Uterus (tissue), 2 donors: Measurements from ENCODE around the gene RELT.

ENCODE experiments used
- POLR2A ChIP-seq, 2 donors: fragments of 450-650 bp; IDR thresholded peaks; one replicate each; pipeline ENCODE4 v1.6.1; 2016; ENCODE audit warnings: antibody characterized with exemption in 2 of 2, mild to moderate bottlenecking in 1 of 2, moderate library complexity in 1 of 2
- TF ChIP-seq, protein P1 (sequence below), 4 experiments: fragments of 200-600 bp in 2 of 4; fragments of 450-650 bp in 2 of 4; sonication (generic) in 2 of 4; IDR thresholded peaks; one replicate each; pipeline ENCODE4 v1.5.1; 2016 to 2019; ENCODE audit warnings: antibody characterized with exemption in 4 of 4, mild to moderate bottlenecking in 2 of 4, moderate library complexity in 1 of 4

- TF ChIP-seq, protein P1, sequence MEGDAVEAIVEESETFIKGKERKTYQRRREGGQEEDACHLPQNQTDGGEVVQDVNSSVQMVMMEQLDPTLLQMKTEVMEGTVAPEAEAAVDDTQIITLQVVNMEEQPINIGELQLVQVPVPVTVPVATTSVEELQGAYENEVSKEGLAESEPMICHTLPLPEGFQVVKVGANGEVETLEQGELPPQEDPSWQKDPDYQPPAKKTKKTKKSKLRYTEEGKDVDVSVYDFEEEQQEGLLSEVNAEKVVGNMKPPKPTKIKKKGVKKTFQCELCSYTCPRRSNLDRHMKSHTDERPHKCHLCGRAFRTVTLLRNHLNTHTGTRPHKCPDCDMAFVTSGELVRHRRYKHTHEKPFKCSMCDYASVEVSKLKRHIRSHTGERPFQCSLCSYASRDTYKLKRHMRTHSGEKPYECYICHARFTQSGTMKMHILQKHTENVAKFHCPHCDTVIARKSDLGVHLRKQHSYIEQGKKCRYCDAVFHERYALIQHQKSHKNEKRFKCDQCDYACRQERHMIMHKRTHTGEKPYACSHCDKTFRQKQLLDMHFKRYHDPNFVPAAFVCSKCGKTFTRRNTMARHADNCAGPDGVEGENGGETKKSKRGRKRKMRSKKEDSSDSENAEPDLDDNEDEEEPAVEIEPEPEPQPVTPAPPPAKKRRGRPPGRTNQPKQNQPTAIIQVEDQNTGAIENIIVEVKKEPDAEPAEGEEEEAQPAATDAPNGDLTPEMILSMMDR (IDR thresholded peaks at IDR 0.05) = no peak
- TF ChIP-seq POLR2A (IDR thresholded peaks at IDR 0.05) = no peak
Measured at GRCh38 chr11:73384531-73384871, 8.3 kb downstream of the RELT start.
